Measurements from ENCODE around the gene NOL11. TPM values are rescaled to one million over a fixed set of nuclear protein-coding genes. Genes with fewer than 3 reads are reported as not detected.
"Not testable (repeated sequence)": the region's sequence is repeated elsewhere in the genome, so short reads cannot be mapped to it uniquely, and the experiment has no call there.

NOL11 gene
- 31.4 TPM for polyA plus RNA-seq (2013, experiment 1 of 2; ENCODE audit: insufficient read length)
- 34.3 TPM for polyA plus RNA-seq (2013, experiment 2 of 2; ENCODE audit: insufficient read length)

DNA sequence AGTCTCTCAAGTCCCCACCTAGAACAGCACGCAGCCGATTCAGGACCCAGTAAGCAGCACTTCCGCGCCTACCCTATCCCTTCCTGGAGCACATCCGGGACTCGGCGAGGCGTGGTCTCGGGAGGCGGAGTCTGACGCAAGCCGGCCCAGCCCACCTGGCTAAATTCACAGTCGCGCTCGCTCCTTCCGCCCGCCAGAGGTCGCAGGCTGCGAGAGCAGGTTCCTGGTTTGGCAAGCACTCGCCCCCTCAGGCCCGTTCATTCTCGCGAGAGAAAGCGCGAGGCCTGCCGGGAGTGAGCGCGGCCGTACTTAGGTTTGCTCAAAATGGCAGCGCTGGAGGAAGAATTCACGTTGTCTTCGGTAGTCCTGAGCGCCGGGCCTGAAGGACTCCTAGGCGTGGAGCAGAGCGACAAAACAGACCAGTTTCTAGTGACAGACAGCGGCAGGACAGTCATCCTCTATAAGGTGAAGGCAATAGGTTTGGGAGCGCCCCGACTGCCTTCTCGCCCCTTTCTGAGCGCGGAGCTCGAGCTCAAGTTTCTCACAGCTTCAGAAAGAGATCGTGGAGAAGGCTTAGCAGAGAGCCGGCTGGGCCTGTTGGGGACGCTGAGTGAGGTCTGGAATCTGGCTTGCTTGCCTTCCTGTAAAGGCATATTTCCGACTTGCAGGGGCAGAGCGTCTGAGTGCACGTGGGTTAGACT is at the start of gene NOL11:
TSS of gene NOL11 (plus strand) at position 313 of the 701 bp plus-strand sequence. CDS start at position 325, 12 bp downstream.
- peak; percentile 98 for DNase-seq

DNA sequence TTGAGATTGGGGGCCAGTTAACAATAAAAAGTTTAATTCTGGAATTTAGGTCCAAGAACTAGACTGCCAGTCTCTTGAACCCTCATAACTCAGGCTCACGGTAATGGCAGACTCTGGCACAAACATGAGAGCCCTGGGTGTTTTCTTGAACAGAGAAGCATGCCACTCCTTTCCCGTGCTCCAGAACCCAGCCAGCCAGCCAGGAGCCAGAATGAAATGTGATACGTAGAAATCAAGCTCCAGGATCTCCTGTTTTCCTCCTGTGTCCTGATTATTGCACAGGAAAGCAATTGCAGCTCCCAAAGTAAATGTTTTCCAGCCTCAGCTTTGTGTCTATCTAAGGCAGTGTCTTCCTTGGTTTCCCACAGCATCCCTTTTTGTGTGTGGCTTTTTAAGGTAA is 46.2 kb upstream of the NOL11 start:
- DNase-seq, result no peak

DNA sequence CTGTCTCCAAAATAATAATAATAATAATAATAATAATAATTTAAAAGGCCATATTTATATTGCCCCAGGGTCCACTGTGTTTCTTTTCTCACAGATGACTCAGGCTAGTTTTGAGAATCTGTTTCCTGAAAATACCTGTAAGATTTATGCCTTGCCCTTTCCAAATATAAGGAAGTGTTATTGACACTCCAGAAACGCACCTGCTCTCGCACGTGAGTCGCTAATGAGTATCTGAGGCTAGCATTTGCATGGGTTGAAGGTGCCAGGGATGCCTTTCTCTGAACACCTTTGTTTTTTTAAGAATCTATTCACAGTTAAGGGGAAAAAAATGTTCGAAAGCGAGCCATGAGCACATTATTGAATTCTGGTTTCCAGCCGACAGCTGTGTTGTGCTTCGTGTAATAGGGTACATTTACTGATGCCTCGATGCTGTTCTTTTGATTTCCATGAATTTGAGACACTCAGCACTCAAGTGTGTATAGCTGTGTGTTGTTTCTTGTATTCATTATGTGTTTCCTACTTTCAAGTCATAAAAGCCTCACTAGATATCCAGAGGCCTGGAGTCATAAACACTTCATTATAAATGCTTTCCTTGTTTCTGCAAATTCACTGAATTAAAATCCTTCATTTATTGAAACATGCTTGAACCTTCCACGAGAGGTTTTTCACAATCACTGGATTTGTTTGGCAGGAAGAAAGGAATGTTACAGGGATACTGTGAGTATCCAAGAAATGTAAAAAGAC is 45.0 kb upstream of the NOL11 start:
- DNase-seq, result no peak

DNA sequence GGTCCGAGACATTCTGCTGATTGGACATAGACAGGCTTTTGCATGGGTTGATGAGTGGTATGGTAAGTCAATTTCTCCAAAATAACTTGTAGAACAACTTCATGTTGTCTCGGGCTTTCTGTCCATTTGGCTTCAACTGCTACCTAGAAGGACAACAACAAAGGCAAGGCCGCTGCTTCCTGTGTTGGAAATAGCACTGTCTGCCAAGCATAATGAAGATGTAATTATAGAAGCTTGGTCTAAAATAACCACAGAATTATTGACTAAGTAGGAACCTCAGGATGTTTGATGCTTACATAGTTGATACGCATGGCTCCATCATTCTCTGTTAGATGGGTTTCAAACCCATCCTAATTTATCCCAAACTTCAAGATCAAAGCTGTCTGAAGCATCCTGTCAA is 42.3 kb upstream of the NOL11 start:
- no peak for DNase-seq

DNA sequence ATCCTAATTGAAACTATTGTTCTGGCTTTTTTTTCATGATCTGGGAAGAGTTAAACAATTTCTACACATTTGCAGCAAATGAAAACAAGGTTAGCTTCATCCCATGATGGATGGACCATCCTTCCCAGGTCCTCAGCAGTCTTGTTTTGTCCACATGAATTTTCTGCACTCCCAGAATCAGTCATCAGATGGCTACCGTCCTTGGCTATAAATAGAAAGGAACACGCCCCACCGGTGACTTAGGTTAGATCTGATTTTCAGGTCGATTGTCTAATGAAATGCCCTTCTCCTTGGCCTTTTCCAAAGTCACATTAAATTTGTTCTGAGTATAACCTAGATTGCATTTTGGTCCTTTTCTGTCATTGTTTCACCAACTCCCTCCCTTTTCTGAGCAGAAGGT is 41.4 kb upstream of the NOL11 start:
- DNase-seq, result no peak

DNA sequence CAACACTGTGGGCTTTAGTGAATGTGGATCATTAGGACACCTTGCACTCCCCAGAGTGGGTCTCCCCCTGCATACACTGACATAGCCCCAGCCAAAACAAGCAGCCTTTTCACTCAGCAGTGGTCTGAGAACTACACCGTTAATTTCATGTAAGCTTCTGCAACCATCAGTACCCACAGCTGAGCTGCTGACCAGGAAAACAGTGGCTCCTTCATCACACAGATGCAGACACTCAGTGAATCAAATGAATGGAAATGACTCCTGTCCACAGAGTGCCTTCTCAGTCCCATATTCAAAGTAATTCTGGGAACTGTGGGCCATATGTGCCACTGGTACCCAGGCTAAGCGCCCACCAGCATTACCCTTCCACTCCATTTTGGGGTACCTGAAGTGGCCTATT is 39.3 kb upstream of the NOL11 start:
- no peak for DNase-seq

DNA sequence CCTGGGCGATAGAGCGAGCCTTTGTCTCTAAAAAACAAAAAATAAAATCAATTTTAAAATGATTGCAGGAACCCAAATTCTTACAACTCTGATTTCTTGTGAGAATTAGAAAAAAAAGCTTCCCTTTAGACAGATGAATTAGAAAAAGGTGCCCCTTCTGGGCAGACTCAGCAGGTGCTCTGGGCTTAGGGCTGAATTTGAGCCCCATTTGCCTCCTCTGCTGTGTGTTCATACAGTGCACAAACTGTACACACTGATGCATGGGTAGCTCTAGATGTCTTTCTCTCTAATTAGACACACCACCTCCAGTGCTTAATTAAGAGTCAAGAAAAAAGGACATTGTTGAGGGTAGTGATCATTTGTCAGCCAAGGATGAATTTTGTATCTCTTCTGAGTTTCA is 38.5 kb upstream of the NOL11 start:
- no peak for DNase-seq

DNA sequence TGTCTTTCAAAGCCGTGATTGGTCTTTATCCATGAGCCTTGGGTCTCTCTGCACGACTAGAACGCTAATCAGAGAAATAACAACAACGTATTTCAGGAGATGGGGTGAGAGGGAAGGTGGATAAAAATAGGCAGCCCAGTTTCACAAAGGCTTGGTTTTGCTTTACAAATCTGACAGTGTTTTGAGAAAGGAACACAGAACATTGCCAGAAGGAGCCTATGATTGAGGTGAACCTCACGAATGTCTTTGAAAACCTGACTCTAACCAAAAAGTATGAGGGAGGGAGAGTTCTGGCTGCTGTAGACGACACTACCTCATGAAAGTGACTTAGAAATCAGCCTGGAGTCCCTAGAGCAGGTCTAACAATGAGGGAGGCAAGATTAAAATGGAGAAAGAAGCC is 38.0 kb upstream of the NOL11 start:
- no peak for DNase-seq

DNA sequence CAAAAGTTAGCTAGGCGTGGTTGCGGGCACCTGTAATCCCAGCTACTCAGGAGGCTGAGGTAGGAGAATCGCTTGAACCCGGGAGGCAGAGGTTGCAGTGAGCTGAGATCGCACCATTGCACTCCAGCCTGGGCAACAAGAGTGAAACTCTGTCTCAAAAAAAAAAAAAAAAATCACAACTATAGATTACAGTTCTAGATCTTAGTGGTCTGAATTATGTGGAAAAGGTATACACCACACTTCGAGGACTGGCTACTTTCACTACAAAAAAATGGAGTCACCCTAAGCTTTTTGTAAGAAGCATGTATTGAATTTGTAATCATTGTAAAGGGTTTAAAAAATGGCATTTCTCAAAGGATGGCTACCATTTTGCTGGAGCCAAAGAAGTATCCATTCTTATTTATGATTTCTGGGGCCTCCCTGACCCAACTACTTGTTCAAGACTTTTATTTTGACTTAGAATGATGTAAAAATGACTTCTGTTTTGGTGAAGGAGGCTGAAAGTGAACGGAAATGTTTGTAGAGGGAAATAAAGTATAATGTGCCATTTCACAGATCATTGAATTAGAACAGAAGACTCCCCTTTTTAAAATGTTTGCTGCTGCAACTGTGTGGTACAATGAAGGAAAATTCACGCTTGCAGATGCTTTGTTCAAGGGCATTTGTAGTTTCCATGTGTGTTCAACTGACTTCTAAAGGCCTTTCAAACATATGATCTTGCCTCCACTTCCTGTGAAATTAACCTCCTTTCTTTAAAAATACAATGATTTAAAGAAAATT is 37.1 kb upstream of the NOL11 start:
- no peak for DNase-seq

DNA sequence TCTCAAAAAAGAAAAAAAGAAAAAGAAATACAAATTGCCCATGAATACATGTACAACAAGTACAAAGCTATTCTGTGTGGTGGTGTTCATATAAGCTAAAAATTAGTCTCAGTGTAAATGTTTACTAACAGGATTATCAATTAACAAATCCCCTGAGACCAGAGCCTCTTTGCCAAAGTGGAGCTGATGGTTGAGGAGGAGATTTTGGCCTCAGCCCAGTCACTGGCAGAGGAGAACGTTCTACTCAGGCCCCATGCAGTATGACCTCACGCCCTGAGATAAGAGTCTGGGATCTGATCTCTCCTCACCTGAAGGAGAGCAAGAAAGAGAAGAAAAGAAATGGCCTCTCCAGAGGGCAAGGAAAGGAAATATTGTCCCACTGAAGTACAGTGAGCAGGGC is 35.5 kb upstream of the NOL11 start:
- no peak for DNase-seq

DNA sequence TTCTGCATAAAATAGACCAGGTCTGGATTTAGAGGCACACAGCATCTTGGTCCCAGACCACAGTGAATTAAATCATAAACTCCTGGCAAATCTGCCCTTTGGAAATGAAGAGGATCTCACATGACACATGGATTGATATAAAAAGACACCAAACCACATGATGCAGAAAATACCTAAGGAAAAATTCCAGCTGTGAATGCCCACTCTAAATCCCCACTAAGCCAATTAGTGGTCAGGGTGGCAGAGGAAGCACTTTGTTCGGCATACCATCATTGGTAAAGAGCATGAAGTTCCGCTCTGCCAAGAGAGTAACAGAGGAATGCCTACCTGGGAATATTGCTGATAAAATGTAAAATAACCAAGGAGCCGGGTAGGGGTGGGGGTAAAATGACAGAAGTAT is 32.4 kb upstream of the NOL11 start:
- no peak for DNase-seq

DNA sequence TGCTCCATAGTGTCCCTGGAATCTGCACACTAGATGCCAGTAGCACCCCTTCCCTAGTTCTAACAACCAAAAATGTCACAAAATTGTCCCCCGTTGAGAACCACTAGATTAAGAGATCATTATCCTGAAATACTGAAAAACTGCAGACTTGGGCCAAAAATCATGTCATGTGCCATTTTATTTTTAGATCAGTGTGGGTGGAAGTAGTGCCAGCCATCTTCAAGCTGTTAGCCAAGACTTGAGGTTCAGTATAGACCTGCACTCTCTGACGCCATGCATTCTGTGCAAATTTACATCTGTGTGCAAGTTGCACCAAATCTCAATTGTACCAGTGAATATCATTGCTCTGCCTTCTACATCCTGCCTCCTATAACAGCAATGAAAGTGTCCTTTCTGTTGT is 31.5 kb upstream of the NOL11 start:
- no peak for DNase-seq

DNA sequence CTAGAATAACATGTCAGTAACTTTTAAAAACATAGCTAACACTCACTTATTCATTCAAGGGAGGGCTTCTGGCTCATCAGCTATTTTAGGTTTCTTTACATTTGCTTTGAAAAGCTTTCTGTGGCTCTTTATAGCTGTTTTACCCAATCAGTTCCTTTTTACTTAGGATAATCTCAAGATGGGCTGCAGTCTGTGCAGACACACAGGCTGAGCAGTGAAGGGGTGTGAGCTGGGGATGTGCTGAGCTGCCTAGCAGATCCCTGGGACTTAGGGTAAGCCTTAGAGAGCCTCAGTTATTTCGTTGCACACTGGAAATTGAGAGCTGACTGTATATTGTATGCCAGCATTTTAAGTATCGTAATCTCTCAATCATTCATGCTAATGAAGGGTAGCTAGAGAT is 30.2 kb upstream of the NOL11 start:
- no peak for DNase-seq

DNA sequence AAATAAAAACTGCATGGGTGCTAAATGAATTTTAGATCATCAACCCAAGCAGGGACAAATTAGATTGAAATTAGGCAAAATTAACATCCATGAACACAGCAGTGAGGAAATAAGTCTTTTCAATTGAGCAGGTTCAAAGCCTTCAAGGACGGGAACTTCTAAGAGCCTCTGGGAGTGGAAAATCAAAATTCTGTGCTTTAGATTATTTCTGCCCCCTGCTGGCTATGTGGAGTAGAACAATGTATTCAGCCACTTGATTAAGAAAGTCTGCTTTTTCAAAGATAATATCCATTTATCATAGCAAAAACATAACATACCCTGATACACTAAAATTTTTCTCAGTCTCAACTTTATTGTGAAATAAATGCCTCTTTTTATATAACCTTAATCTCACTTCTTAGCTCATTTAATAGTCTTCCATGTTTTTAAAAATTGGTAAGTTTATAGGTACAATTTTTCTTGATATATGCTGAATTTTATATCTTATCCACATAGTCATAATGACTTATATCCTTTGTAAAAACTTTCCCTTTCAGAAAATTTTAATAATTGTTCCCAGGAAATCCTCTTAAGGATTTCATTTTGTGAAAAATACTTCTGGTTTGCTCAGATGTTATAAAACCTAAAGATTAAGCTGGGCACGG is 28.1 kb upstream of the NOL11 start:
- peak; percentile 62 for DNase-seq

DNA sequence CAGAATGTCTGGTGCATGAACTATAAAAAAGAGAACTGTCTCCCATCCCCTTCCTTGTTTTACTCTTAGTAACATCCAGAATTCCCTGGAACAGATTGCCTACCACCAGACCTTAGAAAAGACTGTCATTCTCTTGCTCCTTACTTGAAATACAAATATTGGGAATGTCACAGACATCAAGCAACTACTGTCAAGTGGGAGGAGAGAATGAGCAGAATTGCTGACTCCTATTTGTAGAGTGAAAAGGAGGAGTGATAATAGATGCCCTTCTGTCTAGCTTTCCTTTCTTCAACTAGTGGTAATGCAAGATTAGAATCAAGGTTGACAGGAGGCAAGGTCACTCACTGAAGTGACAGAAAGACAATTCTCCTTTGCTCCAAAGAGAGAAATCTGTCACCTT is 23.9 kb upstream of the NOL11 start:
- no peak for DNase-seq

DNA sequence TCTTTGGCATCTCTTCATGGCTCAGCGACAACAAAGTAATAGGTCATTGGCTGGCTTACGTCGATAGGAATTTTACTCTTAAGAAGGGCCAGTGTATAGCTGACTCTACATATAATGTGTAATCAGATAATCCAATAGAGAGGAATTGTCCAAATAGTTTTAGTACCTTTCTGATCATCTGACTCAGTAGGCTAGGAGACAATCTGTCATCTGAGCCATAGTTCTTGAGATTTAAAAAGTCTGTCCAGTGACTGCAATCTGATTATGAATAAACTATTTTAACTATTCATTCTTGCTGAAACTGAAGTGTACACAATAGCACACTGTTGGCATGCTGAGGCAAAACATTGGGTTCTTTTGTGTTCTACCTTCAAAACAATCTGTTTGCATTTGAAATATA is 21.4 kb upstream of the NOL11 start:
- no peak for DNase-seq

DNA sequence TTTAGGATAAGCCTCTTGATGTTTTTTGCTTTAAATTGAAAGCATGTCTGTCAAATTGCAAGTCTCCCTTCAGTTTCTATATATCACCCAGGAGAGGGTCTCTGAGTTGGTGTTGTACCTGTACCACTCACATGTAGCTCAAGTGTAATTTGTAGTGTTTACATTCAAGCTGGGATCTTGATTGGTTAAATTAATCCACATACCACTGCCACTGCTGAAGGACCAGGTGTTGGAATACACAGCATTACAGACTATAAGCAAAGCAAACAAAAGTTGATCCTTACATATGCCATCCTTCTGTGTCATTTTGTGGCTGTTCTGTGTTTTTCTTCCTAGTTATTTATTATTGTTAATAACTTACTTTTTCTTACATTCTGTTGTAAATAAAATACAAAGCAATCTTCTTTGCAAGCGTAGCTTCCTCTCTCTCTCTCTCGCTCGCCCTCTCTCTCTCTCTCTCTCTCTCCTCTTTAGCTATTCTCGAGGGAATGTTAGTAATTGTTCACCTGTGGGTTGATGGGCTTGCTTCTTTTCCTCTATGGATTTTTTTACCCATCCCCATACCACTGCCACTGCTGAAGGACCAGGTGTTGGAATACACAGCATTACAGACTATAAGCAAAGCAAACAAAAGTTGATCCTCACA is 20.8 kb upstream of the NOL11 start:
- no peak for DNase-seq

DNA sequence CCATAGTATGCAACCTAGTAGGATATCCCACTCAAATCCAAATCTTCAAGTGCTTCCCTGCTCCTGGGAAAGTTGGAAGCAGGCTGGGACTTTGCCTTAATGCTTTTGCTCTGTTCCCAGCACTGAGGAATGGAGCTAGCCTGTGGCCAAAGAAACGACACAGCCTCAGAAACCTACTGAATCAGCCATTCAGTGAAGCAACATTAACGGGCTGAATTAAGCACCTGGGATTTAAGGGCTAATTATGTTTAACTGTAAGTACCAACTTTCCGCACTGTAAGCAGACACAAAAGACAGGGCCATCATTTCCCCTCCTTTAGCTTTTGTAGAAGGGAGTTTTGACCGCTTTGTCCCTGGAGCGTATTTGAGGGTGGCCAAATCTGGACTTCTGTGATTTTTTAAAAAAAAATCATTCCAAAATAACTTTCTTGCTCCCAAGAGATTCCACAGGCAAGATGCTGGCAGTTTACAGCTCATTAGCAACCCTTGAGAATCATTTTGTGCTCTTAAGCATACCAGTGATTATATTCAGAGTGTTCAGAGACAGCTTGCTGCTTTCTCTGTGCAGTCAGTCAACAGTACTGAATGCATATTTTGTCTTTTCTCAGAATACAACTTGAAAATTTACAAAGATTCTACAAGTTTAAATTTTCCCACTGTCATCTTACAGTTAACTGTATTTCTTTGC is 17.6 kb upstream of the NOL11 start:
- no peak for DNase-seq

DNA sequence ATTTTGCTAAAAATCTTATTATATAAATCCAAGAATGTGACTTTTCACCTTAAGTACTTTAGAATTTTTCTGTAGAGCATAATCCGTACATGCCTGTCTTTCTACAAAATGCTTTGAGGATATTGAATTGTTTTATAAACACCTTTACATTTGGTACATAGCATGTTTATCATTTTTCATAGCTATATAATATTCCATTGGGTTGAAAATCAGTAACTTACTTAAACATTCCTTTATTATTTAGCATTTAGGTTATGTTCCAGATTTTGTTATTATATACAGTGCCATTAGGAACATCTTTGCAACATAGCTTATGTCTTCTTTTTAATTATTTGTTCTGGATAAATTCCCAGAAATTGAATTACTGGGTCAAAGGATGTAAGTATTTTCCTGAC is 17.0 kb upstream of the NOL11 start:
- DNase-seq, result no peak

DNA sequence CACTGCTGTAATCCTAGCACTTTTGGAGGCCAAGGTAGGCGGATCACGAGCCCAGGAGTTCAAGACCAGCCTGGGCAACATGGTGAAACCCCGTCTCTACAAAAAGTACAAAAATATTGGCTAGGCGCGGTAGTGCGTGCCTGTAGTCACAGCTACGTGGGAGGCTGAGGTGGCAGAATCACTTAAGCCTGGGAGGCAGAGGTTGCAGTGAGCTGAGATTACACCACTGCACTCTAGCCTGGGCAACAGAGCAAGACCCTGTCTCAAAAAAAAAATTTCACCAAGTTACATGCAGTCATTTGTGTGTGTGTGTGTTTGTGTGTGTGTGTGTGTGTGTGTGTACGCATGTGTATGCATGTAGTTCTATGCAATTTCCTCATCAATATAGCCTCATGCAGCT is 14.9 kb upstream of the NOL11 start:
- not testable (repeated sequence) for DNase-seq

DNA sequence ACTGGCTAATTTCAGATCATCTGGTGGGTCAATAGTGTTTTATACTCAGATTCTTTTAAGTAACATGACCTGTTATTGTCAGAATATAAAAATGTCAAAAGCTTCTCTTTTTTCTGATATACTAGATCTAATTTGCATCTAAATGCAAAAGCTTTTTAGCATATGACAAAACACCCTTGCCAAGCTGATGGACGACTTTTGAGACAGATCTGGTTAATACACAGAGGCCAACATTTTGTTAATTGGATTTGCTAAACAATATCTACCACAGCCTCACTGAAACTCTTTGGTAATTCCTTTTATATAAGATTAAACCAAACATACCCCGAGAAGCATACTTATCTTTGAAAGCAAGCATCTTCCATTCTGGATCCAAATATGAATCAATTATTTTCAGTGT is 10.3 kb upstream of the NOL11 start:
- DNase-seq, result no peak

DNA sequence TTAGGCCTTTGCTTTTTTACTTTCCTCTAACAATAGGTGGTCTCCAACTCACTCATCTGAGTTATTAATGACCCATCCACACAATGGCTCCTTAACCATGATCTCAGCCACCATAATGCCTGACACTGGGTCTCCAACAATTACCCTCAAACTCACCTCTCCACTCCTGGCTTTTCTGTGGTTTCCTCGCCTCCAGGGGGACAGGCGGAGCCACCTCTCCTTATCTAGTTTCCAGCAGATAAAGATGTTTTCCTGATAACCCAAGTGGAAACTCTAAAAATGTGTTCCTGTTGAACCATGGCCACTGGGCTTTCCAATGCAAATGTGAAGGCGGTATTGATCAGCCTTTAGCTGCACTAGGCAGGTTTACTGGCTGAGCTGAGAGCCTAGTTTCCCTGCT is 9.4 kb upstream of the NOL11 start:
- no peak for DNase-seq

Data from fibroblast of skin of scalp (primary cell).